Daoy (cell line): ENCODE data around the gene ZSCAN12. TPM values are rescaled to one million over a fixed set of nuclear protein-coding genes. Genes with fewer than 3 reads are reported as not detected.
A peak's percentile ranks its signal among the peaks of the same experiment; 100 is the strongest.
"Not testable (repeated sequence)": the region's sequence is repeated elsewhere in the genome, so short reads cannot be mapped to it uniquely, and the experiment has no call there.

Experiments
- DNase-seq: peaks from one replicate; pipeline ENCODE4 v3.0.0-alpha.2; 2015; ENCODE audit warnings: low read depth
- total RNA-seq: library from RNA; depleted of rRNA; stranded (reverse); fragments of >200 nt; shearing (Covaris generic); gene quantifications from 2 replicates; pipeline ENCODE4 v1.2.3, GENCODE V29; 2014; rRNA removed

ZSCAN12 gene
- 8.1 and 8.5 TPM in 2 replicates for total RNA-seq

DNA sequence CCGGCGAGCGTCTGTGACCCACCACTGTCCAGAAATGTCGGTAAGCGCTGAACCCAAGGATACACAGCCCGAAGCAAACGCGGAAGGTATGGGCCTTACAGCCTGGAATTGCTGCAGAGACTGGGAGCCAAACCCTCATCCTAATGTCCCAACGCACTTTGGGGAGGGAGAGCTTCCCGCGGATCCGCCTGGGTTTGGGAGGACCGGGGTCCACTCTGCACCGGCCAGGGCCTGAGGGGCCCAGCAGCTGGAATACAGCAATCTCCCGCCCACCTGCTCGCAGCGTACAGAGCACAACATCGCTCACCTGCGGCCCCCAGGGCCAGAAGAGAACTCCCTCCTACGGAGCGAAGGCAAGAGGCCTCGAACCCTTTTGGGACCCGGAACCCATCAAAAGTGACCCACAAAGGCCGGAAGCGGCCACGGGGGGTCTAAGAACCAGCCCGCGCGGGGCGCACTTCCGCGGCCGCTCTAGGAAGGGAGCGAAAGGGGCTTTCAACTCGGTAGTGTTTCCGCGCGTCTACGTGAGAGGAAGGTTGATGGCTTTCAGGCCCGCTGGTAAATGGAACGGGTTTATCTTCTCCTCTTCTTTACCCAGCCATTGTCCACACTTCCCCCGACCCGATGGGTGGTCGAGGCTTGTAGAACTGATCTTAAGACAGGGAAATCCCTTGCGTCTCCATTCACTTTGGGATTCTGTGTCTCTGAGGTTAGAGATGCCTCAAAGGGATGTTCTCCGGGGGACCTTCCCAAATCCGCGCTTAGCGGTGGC is at the start of gene ZSCAN12:
Gene ZSCAN12 (minus strand): TSS at position 398 of the 772 bp plus-strand sequence. CDS start 1,342 bp downstream, outside the sequence.
- peak; percentile 93 for DNase-seq

DNA sequence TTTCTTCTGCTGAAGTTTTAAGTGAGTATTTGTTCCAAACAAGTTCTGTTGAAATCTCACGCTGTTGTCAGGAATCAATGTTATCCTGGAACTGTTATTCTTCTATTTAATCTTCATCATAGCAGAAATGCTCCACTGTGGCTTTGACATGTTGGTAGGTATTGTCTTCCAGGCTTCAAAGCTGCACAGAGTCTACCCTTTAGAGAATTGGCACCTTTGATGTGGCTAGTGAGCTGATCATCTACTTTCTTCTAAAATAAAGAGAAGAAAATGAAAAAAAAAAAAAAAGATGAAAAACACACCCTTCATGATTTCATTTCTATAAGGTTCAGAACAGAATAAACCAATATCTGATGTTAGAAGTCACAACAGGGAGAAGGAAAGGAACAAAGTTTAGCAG is 49.5 kb upstream of the ZSCAN12 start:
- DNase-seq, result no peak

DNA sequence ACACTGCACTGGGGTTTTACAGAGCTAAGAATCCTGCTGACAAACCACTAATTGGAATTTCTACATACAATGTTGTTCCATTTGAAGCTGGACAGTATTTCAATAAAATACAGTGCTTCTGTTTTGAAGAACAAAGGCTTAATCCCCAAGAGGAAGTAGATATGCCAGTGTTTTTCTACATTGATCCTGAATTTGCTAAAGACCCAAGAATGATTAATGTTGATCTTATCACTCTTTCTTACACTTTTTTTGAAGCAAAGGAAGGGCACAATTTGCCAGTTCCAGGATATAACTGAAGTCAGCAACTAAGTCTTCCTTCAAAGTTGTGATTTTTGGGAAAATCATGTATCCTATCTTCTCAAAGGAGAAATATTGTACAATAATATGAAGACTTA is 48.0 kb upstream of the ZSCAN12 start:
- not testable (repeated sequence) for DNase-seq

DNA sequence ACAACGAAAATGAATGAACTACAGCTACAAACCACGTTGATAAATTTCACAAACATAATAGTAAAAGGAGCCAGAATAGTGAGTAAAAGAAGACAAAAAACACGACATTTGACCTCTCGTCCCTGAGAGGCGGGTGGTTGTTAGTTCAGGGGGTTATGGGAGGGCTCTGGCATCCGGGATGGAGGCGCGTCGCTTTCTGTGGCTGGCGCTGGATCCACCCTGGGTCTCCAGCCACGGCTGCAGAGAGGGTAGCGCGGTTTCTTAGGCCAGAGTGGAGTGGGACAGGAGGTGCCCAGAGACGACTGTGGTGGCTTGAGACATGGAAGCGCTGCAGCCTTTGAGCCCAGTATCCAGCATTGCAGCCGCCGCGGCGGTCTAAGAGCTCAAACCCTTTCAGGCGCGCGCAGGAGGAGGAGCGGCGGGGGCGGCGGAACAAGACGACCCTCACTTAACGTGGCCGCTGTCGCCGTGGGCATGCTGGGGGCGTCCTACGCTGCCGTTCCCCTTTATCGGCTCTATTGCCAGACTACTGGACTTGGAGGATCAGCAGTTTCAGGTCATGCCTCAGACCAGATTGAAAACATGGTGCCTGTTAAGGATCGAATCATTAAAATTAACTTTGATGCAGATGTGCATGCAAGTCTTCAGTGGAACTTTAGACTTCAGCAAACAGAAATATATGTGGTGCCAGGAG is 47.4 kb upstream of the ZSCAN12 start:
- peak; percentile 32 for DNase-seq

DNA sequence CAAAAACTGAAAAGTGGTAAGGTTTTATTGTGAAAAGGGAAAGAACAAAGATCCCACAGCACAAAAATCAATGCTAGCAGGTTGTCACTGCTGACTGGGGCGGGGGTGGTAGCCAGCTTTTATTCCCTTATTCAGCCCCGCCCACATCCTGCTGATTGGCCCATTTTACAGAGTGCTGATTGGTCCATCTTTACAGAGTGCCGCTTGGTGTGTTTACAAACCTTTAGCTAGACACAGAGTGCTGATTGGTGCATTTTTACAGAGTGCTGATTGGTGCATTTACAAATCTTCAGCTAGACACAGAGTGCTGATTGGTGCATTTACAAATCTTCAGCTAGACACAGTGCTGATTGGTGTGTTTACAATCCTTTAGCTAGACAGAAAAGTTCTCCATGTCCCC is 45.2 kb upstream of the ZSCAN12 start:
- peak; percentile 11 for DNase-seq

DNA sequence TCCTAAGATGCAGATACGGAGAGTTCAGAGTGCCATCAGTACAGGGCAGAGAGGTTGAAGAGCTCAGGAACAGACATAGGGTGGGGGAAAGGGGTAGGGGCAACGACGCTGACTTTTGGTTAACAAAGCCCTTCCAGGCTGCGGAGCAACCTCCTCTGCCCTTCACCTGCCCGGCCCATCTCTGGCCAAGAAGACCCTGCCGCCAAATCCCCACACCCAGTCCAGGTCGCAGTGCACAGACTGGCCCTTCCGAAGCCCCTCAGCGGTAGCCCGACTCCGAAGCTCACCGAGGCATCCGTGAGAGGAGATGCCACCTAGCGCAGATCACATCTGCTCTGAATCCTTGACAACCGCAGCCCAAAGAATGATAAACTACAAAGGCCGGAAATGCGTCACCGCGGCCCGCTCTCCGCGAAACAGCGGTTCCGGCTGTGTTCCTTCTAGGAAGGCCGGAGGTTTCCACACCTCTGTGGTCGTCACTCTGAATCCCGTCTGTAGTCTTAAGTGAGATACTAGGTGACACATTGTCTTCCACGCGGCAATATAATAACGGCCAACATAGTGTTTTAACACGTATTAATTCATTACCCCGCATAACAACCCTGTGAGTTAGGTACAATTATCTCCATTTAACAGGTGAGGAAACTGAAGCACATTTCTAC is 43.7 kb upstream of the ZSCAN12 start, which contains the start of gene ZSCAN23:
Gene ZSCAN23 (minus strand): TSS at position 380 of the 662 bp plus-strand sequence. CDS start 7,225 bp downstream, outside the sequence.
- DNase-seq, result peak; percentile 94

DNA sequence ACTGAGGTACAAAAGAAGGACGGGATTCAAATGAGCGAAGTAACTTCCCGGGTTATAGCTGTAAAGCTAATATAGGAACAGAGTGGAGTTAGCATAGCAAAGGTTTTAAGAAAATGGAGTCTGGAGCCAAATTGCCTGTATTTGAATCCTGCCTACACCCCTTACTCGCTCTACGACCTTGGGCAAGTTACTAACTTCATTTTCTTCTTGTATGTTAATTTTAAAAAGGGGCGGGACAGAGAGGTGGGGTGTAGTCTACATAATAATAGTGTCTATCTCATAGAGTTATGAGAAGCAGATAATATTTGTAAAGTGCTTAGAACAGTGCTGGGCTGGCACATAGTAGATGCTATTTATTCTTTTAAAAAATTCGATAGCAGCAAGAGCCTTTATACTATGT is 43.0 kb upstream of the ZSCAN12 start:
- DNase-seq, result no peak

DNA sequence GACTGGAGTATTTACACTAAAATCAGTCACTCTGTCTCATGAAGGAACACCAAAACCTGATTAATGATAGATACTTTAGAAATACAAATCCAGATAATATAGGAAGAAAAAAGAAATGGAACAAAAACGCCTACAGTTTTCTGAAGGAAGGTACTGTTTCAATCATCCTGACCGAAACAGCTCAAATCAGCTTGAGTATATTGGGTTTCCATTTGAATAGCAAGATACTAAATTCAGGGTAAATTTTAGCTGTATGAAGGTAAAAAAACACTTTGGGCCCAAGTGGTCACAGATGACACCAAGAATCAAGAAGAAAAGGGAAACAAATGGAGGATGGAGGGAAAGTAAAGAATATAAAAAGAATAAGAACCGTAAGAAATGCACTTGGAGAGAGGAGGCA is 36.9 kb upstream of the ZSCAN12 start:
- no peak for DNase-seq

DNA sequence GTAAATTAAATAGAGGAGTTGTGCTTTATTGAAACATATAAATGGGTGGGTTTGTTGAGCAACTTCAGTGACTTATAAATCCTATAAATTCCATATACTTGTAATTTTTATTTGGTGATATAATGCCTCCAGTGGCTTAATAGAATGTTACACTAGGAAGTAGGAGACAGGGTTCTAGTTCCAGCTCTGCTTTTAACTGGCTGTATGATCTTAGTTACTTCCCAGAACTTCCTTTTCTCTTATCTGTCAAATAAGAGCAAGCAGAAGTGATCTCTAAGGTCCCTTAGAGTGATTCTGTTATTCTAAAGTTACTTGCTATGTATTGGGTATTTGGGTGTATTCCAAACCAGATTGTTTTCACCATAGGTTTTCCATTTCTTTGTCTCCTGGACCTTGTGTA is 33.6 kb upstream of the ZSCAN12 start:
- DNase-seq, result no peak

DNA sequence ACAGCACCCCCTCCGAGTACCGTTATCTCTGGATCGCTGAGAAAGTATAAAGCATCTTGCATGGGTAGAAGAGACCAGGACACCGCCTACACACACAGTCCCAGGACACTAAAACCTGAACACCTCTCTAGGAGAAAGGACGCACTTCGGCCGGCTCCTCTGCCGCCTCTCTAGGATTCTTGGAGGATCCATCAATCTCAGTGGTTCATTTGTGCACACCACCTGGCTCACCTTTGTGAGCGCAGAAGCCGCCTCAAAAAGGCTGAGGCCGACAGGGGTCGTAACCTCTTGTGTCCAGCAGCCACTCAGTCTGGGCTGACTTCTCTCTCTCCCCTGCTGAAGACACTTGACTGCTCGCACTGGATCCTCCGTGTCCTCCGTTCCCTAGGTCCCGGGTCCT is 30.2 kb upstream of the ZSCAN12 start:
- no peak for DNase-seq

DNA sequence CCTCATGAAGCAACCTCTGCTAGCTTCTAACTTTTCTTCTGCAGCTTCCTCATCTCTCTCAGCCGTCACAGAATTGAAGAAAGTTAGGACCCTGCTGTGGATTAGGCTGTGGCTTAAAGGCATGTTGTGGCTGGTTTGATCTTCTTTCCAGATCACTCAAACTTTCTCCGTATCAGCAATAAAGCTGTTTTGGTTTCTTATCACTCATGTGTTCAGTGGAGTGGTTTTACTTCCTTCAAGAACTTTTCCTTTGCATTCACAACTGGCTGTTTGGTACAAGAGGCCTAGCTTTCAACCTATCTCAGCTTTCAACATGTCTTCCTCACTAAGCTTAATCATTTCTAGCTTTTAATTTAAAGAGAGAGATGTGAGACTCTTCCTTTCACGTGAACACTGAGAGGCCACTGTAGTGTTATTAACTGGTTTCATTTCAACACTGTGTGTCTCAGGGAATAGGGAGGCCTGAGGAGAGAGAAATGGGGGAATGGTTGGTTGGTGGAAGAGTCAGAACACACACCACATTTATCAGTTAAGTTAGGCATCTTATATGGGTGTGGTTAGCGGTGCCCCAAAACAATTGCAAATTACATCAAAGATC is 26.5 kb upstream of the ZSCAN12 start:
- no peak for DNase-seq

DNA sequence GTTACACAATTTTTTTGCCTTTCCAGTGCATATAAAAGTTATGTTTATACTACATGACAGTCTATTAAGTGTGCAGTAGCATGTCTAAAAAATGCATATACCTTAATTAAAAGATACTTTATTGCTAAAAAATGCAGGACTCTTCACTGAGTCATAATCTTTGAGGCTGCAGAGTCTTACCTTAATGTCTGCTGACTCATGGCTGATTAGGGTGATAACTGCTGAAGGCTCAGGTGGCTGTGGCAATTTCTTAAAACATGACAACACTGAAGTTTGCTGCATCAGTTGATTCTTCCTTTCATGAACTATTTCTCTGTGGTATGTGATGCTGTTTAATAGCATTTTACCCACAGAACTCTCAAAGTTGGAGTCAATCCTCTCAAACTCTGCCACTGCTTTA is 24.6 kb upstream of the ZSCAN12 start:
- DNase-seq, result no peak

DNA sequence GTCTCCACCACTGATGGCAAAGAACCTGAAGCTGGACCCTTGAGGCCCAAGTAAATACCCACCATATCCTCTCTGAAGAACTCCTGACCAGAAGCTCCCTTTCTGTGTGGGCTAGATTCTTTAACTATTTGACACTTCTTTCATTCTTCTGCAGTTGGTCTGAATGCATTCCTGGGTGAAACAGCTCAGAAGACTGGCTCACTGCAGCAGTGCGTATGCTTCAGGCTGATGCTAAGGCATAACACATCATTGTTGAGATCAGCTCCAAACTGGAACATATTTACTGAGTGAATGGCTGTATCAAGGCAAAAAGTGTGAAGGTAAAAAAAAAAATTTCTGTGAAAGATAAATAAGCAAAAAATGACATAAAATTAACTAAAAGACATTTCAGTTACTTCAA is 24.0 kb upstream of the ZSCAN12 start:
- no peak for DNase-seq

DNA sequence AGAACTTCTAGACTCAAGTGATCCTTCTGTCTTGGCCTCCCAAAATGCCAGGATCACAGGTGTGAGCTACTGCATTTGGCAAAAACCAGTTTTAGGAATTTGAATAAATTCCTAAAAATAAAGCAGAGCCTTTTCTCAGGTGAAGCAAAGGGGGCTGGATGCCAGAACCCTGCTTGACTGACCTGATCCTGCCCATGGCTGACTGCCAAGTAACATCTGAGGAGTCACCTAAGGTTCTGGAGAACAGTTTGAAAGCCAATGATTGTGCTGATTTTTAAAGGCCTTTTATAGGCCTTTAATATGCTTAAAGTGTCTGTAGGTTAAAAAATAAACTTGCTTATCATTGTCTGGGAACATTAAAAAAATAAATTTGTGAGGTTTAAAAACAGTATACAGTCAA is 14.1 kb upstream of the ZSCAN12 start:
- no peak for DNase-seq

DNA sequence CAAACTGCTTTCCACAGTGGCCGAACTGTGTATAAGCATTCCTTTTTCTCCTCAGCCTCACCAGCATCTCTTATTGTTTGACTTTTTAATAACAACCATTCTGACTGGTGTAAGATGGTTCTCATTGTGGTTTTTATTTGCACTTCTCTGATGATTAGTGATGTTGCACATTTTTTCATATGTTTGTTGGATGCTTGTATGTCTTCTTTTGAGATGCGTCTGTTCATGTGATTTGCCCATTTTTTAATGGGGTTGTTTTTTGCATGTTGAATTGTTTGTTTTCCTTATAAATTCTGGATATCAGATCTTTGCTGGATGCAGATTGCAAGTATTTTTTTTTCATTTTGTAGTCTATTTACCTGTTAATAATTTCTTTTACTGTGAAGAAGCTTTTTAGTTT is 11.2 kb upstream of the ZSCAN12 start:
- no peak for DNase-seq

DNA sequence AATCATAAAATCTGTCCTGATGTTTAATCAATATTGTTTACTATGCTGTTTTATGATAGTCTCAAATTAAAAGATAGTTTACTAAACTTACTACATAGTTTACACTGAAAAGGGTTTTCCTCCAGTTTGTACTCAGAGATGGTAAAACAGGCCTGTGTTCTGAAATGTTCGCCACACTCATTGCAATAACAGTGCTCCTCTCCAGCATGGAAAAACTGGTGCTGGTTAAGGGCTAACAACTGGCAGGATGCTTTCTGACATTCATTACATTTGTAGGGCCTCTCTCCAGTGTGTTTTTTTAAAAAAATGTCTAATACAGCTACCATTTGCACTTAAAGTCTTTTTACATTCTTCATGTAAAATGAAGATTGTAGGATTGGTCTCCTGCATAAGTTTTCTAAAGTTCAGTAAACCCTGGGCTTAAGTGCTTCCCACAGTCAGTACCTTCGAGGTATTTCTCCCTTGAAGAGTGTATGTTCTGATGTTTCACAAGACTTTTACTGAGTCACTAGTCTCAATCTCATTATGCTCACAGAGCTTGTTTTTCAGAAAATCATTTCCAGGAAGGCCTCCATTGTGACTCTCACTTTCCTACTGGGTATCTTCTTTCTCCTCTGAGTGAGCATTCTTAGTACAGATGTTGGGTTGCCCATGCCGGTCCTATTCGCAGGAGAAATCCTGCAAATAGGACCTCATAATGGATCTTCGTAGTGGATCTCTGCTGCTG is 8.7 kb upstream of the ZSCAN12 start:
- no peak for DNase-seq

DNA sequence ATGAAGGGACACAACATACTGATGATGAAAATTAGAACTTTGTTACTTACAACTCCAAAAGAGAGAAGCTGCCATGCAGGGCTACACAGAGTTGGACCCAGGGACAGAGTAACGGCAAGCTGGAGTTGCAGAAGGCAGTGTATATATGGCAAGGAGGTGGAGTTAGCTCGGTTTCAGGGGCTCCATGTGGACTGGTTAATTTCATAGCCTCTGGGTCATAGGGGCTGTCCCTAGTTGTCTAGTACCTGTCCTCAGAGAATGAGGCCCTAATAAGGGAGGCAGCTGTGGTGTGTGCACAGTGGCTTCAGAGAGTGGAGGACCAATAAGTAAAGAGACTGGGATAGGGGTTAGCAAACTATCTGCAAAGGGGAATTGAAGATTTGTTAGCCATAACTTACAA is 7.9 kb upstream of the ZSCAN12 start:
- DNase-seq, result no peak

DNA sequence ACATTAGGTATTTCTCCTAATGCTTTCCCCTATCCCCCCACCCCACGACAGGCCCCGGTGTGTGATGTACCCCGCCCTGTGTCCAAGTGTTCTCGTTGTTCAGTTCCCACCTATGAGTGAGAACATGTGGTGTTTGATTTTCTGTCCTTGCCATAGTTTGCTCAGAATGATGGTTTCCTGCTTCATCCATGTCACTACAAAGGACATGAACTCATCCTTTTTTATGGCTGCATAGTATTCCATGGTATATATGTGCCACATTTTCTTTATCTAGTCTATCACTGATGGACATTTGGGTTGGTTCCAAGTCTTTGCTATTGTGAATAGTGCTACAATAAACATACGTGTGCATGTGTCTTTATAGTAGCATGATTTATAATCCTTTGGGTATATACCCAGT is 4.4 kb upstream of the ZSCAN12 start:
- DNase-seq, result not testable (repeated sequence)

DNA sequence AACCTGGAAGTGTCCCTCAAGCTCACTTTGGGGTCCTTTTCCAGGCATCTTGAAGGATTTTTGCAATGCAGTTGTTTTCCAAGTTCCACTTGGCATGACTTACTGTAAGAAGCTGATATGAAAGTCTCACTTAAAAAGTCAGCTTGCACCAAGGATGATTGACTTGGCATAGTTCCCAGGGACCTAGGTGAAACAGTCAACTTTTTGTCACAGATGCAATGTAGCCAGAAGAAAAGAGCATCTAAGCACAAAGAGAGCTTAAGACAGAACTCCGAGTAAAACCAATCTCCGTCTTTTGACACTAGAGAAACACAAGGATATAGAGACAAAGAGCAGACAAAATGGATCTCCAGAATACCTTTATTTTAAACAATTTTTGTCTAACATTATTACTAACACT is 2.6 kb upstream of the ZSCAN12 start:
- no peak for DNase-seq

DNA sequence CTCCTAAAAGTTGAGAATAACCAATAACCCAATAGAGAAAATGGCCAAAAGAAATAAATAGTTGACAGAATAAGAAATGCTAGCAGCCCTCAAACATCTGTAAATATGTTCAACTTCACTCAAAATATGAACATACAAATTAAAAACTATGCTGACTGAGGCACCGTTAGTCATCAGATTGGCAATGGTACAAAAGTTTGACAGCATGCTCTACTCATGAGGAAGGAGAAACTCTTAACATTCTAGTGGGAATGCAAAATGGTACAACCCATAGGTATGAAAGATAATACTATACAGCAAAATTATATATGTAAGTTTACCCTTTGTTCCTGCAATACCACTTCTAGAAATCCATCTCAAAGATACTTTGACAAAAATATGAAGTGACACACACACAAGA is 1.6 kb upstream of the ZSCAN12 start:
- peak; percentile 47 for DNase-seq

DNA sequence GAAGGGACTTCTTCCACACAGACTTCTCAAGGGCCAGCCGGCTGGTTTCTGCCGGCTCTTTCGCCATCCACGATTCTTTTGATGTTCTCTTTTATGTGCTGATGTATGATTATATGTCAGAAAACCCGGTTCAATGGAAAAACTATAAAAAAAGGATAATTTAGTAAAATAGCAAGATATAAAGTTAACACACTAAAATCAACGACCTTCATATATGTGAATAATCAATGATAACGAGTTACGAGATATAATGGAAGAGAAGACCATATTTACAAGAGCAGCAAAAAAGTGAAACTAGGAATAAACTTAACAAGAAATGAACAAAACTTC is 540 bp upstream of the ZSCAN12 start:
- no peak for DNase-seq

DNA sequence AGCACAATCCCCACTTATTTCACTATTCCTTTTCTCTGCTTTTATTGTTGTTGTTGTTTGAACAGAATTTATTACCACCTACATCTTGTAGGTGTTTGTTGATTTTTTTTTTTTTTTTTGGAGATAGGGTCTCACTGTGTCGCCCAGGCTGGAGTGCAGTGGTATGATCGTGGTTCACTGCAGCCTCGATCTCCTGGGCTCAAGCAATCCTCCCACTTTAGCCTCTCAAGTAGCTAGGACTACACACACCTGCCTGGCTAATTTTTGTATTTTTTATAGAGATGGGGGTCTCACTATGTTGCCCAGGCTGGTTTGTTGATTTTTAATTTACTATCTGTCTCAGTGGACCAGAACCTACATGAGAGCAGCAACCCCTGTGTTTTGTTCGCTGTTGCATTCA is 3.6 kb downstream of the ZSCAN12 start:
- DNase-seq, result no peak
